Measurements from ENCODE around the gene DSCAML1. TPM values are rescaled to one million over a fixed set of nuclear protein-coding genes. Genes with fewer than 3 reads are reported as not detected.

DSCAML1 gene
- total RNA-seq, 1 experiment from 2014 or later = not detected

GRCh38 chr11:117789241-117789640 lies 7.8 kb downstream of the DSCAML1 start:
- ChIA-PET CTCF (no interaction called here), RAD21 (ENCODE audit: low non-redundant PET in 1 of 2, low total read pairs in 2 of 2, uncharacterized antibody in 2 of 2, unreplicated experiment in 2 of 2) (no interaction called here), POLR2A (no interaction called here)
- no TSS peak for BruUV-seq (replicated peaks)
- Histone ChIP-seq H3K9me2 (ENCODE audit: insufficient read depth) (no peaks in the 10 kb centered on the region), H3K4me3 (replicated peaks in 1 of 2; ENCODE audit: low read depth in 1 of 2, low read length in 2 of 2) (no peak overlapping the region), H3K4me2 (ENCODE audit: low read length) (no peak overlapping the region), H3K4me1 (ENCODE audit: control insufficient read depth in 1 of 2, insufficient read depth in 2 of 2, low read length in 2 of 2) (no peaks in the 10 kb centered on the region), H3K36me3 (ENCODE audit: control insufficient read depth in 1 of 2, insufficient read depth in 2 of 2, low read length in 2 of 2) (no peaks in the 10 kb centered on the region), H3K9ac (ENCODE audit: low read length) (no peak overlapping the region), H3K27me3 (ENCODE audit: insufficient read depth, low read length) (peaks cover 55% of the 10 kb centered on the region), H3K79me2 (ENCODE audit: insufficient read depth, low read length) (no peaks in the 10 kb centered on the region), H3K9me3 (ENCODE audit: control insufficient read depth in 1 of 2, insufficient read depth in 1 of 2, low read depth in 1 of 2, low read length in 2 of 2) (no peaks in the 10 kb centered on the region), H2AFZ (ENCODE audit: low read depth, low read length, poor library complexity, severe bottlenecking) (no peak overlapping the region), H3K27ac (ENCODE audit: low read depth, low read length) (no peak overlapping the region), H4K20me1 (ENCODE audit: insufficient read depth) (no peaks in the 10 kb centered on the region)
- no peak for ATAC-seq
- DNase-seq (ENCODE audit: low read depth, low spot score) = no peak
- no peak for TF ChIP-seq ZNF274 (IDR thresholded peaks at IDR 0.05; ENCODE audit: low read depth, low read length)
- TF ChIP-seq CEBPB (IDR thresholded peaks at IDR 0.05; ENCODE audit: low read depth) = no peak
- no peak for TF ChIP-seq EGR1 (IDR thresholded peaks at IDR 0.05; ENCODE audit: low read depth)
- TF ChIP-seq SRF (IDR thresholded peaks at IDR 0.05; ENCODE audit: low read depth) = no peak
- no peak for TF ChIP-seq REST (IDR thresholded peaks at IDR 0.05; ENCODE audit: low read depth)
- TF ChIP-seq ATF3 (IDR thresholded peaks at IDR 0.05) = no peak
- no peak for TF ChIP-seq TCF7L2 (IDR thresholded peaks at IDR 0.05; ENCODE audit: borderline replicate concordance, extremely low read depth, insufficient read depth, insufficient read length)
- TF ChIP-seq CTCF (IDR thresholded peaks at IDR 0.05 in 2 of 3, conservative IDR thresholded peaks at IDR 0.05 in 1 of 3; ENCODE audit: borderline replicate concordance in 1 of 3, insufficient read depth in 1 of 3, low read depth in 2 of 3, low read length in 2 of 3) = no peak
- TF ChIP-seq CBX3 (IDR thresholded peaks at IDR 0.05; ENCODE audit: low read depth) = no peak
- TF ChIP-seq SP1 (IDR thresholded peaks at IDR 0.05; ENCODE audit: low read depth) = no peak
- no peak for TF ChIP-seq SIN3A (IDR thresholded peaks at IDR 0.05; ENCODE audit: low read depth)
- TF ChIP-seq EZH2phosphoT487 (IDR thresholded peaks at IDR 0.05; ENCODE audit: borderline replicate concordance) = no peak
- TF ChIP-seq YY1 (IDR thresholded peaks at IDR 0.05; ENCODE audit: extremely low read depth, insufficient replicate concordance, low read depth, low read length) = no peak
- TF ChIP-seq ELF1 (IDR thresholded peaks at IDR 0.05; ENCODE audit: borderline replicate concordance, low read depth) = no peak
- TF ChIP-seq ZFX (IDR thresholded peaks at IDR 0.05) = no peak
- TF ChIP-seq FOSL1 (IDR thresholded peaks at IDR 0.05; ENCODE audit: low read depth) = no peak
- no peak for TF ChIP-seq RAD21 (IDR thresholded peaks at IDR 0.05; ENCODE audit: low read depth)
- TF ChIP-seq POLR2AphosphoS5 (IDR thresholded peaks at IDR 0.05; ENCODE audit: low read depth, low read length) = no peak
- no peak for TF ChIP-seq ZBTB33 (IDR thresholded peaks at IDR 0.05; ENCODE audit: extremely low read depth, insufficient replicate concordance, low read length)
- intact Hi-C loops (cut with micrococcal nuclease) = no loop called here

Data from HCT116 (cell line).